GM12878 (cell line): Measurements from ENCODE around the gene LSM3. TPM values are rescaled to one million over a fixed set of nuclear protein-coding genes. Genes with fewer than 3 reads are reported as not detected.

Experiments used
- ATAC-seq: fragments of 200-7000 bp; cut with Tn5 transposase; 3 replicates; pipeline ENCODE4 v1.9.1; 2020; ENCODE audit warnings: mild to moderate bottlenecking, moderate library complexity
- BruUV-seq: library from RNA; stranded (reverse); fragments of 400-500 nt; replicated peaks from 2 replicates; lab custom pipeline; 2021; lab: Mats Ljungman, UMichigan
- CTCF ChIA-PET: fragments of 300-600 bp; sonication (Branson Sonifier 250); formaldehyde crosslinking; extraction: SDS; loops from one replicate; lab custom pipeline; 2021; ENCODE audit warnings: inconsistent platforms; lab: Yijun Ruan, JAX
- POLR2A ChIA-PET: fragments of 350-600 bp; formaldehyde crosslinking; extraction: SDS; loops from one replicate; lab custom pipeline; 2021; ENCODE audit warnings: inconsistent platforms; lab: Charles Lee
- RAD21 ChIA-PET: fragments of 300-600 bp; sonication (Branson Sonifier 250); formaldehyde crosslinking; loops from one replicate; lab custom pipeline; 2023; ENCODE audit warnings: antibody characterized with exemption; ENCODE audit not compliant: unreplicated experiment; lab: Charles Lee
- SMC1A ChIA-PET: fragments of 300-600 bp; sonication (Branson Sonifier 250); formaldehyde crosslinking; loops from one replicate; lab custom pipeline; 2023; ENCODE audit not compliant: unreplicated experiment, uncharacterized antibody; lab: Charles Lee
- DNase-seq: peaks from one replicate; pipeline ENCODE4 v3.0.0-alpha.2; 2011; ENCODE audit warnings: low read depth, low spot score
- FAIRE-seq: peaks from 3 replicates; lab custom pipeline; 2011; peaks lifted over from hg19 to GRCh38; lab: Jason Lieb, UNC
- H2AFZ ChIP-seq: 2 replicates; pipeline ENCODE4 v1.6.0; 2011; ENCODE audit warnings: low read depth, low read length, control low read depth; ENCODE audit not compliant: control insufficient read depth
- H3K27ac ChIP-seq: 2 replicates; pipeline ENCODE4 v1.5.1; 2011; ENCODE audit warnings: control low read depth; ENCODE audit not compliant: control insufficient read depth, insufficient read depth
- H3K27me3 ChIP-seq, 2 experiments: replicated peaks in 1 of 2; 2 replicates each; pipeline versions ENCODE4 v1.6.0 to v1.6.1; 2011; ENCODE audit warnings: low read length in 1 of 2; ENCODE audit not compliant: control insufficient read depth in 2 of 2, insufficient read depth in 2 of 2
- H3K36me3 ChIP-seq, 2 experiments: 2 replicates each; pipeline ENCODE4 v1.5.1; 2011; ENCODE audit warnings: low read length in 1 of 2; ENCODE audit not compliant: control insufficient read depth in 2 of 2, insufficient read depth in 2 of 2
- H3K4me1 ChIP-seq: 2 replicates; pipeline ENCODE4 v1.6.1; 2011; ENCODE audit warnings: mild to moderate bottlenecking, low read length, moderate library complexity, mixed read lengths; ENCODE audit not compliant: control insufficient read depth, insufficient read depth
- H3K4me2 ChIP-seq: 2 replicates; pipeline ENCODE4 v1.6.0; 2011; ENCODE audit warnings: control low read depth; ENCODE audit not compliant: control insufficient read depth, insufficient read depth
- H3K4me3 ChIP-seq: fragments of 200-600 bp; sonication (generic); 2 replicates; pipeline ENCODE4 v1.5.1; 2016
- H3K79me2 ChIP-seq: 2 replicates; pipeline ENCODE4 v1.6.0; 2011; ENCODE audit warnings: low read length; ENCODE audit not compliant: control insufficient read depth, insufficient read depth
- H3K9ac ChIP-seq: 2 replicates; pipeline ENCODE4 v1.8.0; 2011; ENCODE audit warnings: low read length, control low read depth, mixed read lengths; ENCODE audit not compliant: control insufficient read depth, insufficient read depth
- H3K9me3 ChIP-seq: replicated peaks from 3 replicates; pipeline ENCODE4 v1.5.1; 2011; ENCODE audit warnings: mild to moderate bottlenecking, low read length; ENCODE audit not compliant: control insufficient read depth, insufficient read depth
- H4K20me1 ChIP-seq: 2 replicates; pipeline ENCODE4 v1.6.0; 2011; ENCODE audit not compliant: control insufficient read depth, insufficient read depth
- CBFB ChIP-seq: IDR thresholded peaks from 2 replicates; pipeline ENCODE4 v1.6.1; 2016; ENCODE audit warnings: antibody characterized with exemption, low read depth
- CHD1 ChIP-seq: IDR thresholded peaks from 2 replicates; pipeline ENCODE4 v1.6.1; 2012; ENCODE audit warnings: low read depth, low read length, improper control_type of control experiment
- CUX1 ChIP-seq: IDR thresholded peaks from 2 replicates; pipeline ENCODE4 v1.6.1; 2012; ENCODE audit warnings: improper control_type of control experiment, low read depth, low read length; ENCODE audit not compliant: insufficient replicate concordance
- E4F1 ChIP-seq: fragments of 450-650 bp; IDR thresholded peaks from 2 replicates; pipeline ENCODE4 v1.6.1; 2018; ENCODE audit warnings: borderline replicate concordance, mild to moderate bottlenecking; ENCODE audit not compliant: partially characterized antibody
- EED ChIP-seq: sonication (generic); IDR thresholded peaks from 2 replicates; pipeline ENCODE4 v1.6.1; 2016; ENCODE audit warnings: antibody characterized with exemption, low read depth
- GATAD2B ChIP-seq: fragments of 450-650 bp; conservative IDR thresholded peaks from 2 replicates; pipeline ENCODE4 v1.6.1; 2017; ENCODE audit warnings: low read depth, mild to moderate bottlenecking, moderate library complexity
- HSF1 ChIP-seq: fragments of 150-350 bp; IDR thresholded peaks from 2 replicates; pipeline ENCODE4 v1.6.1; 2014; ENCODE audit warnings: mild to moderate bottlenecking, low read depth, low read length
- KLF5 ChIP-seq: fragments of 450-650 bp; IDR thresholded peaks from 2 replicates; pipeline ENCODE4 v1.6.1; 2014; ENCODE audit warnings: mild to moderate bottlenecking; ENCODE audit not compliant: partially characterized antibody
- NFYA ChIP-seq: IDR thresholded peaks from 2 replicates; pipeline ENCODE4 v1.6.1; 2011; ENCODE audit warnings: low read depth, mild to moderate bottlenecking, low read length, improper control_type of control experiment, borderline replicate concordance
- PAX8 ChIP-seq: fragments of 450-650 bp; IDR thresholded peaks from 2 replicates; pipeline ENCODE4 v1.6.1; 2017; ENCODE audit warnings: mild to moderate bottlenecking, moderate library complexity
- POLR2AphosphoS2 ChIP-seq: IDR thresholded peaks from 2 replicates; pipeline ENCODE4 v1.6.1; 2011; ENCODE audit warnings: low read depth, mild to moderate bottlenecking, low read length, improper control_type of control experiment, moderate library complexity
- SIN3A ChIP-seq: IDR thresholded peaks from 2 replicates; pipeline ENCODE4 v1.6.1; 2012; ENCODE audit warnings: low read depth, low read length, improper control_type of control experiment
- TCF3 ChIP-seq: IDR thresholded peaks from 2 replicates; pipeline ENCODE4 v1.6.1; 2012; ENCODE audit warnings: low read depth, mild to moderate bottlenecking, low read length, borderline replicate concordance; ENCODE audit not compliant: insufficient read depth
- USF2 ChIP-seq: IDR thresholded peaks from 2 replicates; pipeline ENCODE4 v1.6.1; 2011; ENCODE audit warnings: low read depth, low read length, improper control_type of control experiment, borderline replicate concordance
- ZNF274 ChIP-seq: IDR thresholded peaks from one replicate; pipeline ENCODE4 v1.8.0; 2011; ENCODE audit not compliant: insufficient read length, insufficient read depth
- WGBS: methylation state at CpG from one replicate; pipeline ENCODE4 v1.1.6; 2016; ENCODE audit warnings: low lambda C conversion rate; ENCODE audit not compliant: insufficient replicate concordance, insufficient coverage; ENCODE audit errors: missing lambda C conversion rate; 5-methylcytosine and 5-hydroxymethylcytosine counted together
- in situ Hi-C: fragments of 300-500 bp; cut with MboI; formaldehyde crosslinking; loops from 9 replicates; pipeline ENCODE4 v1.14.3; 2018; ENCODE audit warnings: mixed read lengths
- intact Hi-C: fragments of 100-400 bp; cut with micrococcal nuclease; formaldehyde crosslinking; loops from one replicate; pipeline ENCODE4 v1.14.2; 2022; ENCODE audit not compliant: unreplicated experiment
- polyA plus RNA-seq, 11 experiments: library from polyadenylated mRNA; depleted of rRNA in 4 of 11; unstranded in 6 of 11; stranded (reverse) in 5 of 11; fragments of >200 nt; fragmentation: Nextera tagmentation in 4 of 11; fragmentation: Illumina TruSeq in 1 of 11; extraction: Ambion mirVana in 4 of 11; extraction: Trizol in 1 of 11; gene quantifications; 1 replicate in 1 of 11; 2 replicates in 10 of 11; pipeline versions ENCODE4 v1.2.1 to v1.2.3, GENCODE V29; 2011 to 2016; ENCODE audit warnings: inconsistent platforms in 2 of 11, missing spikeins in 2 of 11, low read depth in 1 of 11
- total RNA-seq, 4 experiments: library from RNA; depleted of rRNA in 3 of 4; stranded (reverse); fragments of >200 nt in 3 of 4; fragmentation: Illumina TruSeq in 1 of 4; extraction: Trizol in 1 of 4; gene quantifications; 2 replicates each; pipeline versions ENCODE4 v1.2.1 to v1.2.3, GENCODE V29; 2013 to 2021

The LSM3 gene
- total and polyA plus RNA-seq, 10 of the 15 experiments (the other 5 are each of a cell fraction or from before 2014, with no cell fraction given) = 15.5 to 111 (median 29.1) TPM

- no peak overlapping the region for H3K4me3 ChIP-seq
- H3K27ac ChIP-seq = no peak overlapping the region
- ChIA-PET POLR2A (interaction anchor here (0.5 kb wide), 1 partner anchor 374 kb away, joined by 5 read pairs; no protein-coding TSS in a partner anchor), CTCF (interaction anchor here (1.0 kb wide), 1 partner anchor 22 kb away, joined by 5 read pairs; no protein-coding TSS in a partner anchor), SMC1A (interaction anchor here (1.2 kb wide), 1 partner anchor 26 kb away, joined by 3 read pairs; the partner anchor contains the start of genes LSM3 and XPC), RAD21 (no interaction called here)
- no peaks in the 10 kb centered on the region for H4K20me1 ChIP-seq
- 96% methylated on average over 4 of the region's 4 CpGs for WGBS
- no peak for ATAC-seq
- no peak overlapping the region for H2AFZ ChIP-seq
- no peaks in the 10 kb centered on the region for H3K4me1 ChIP-seq
- intact Hi-C loops = no loop called here
- no peaks in the 10 kb centered on the region for H3K9me3 ChIP-seq
- in situ Hi-C loops = no loop called here
- no TSS peak for BruUV-seq
- H3K79me2 ChIP-seq = no peaks in the 10 kb centered on the region
- no peak for FAIRE-seq
- H3K27me3 ChIP-seq = no peaks in the 10 kb centered on the region
- no peak overlapping the region for H3K9ac ChIP-seq
- H3K36me3 ChIP-seq = peaks cover 9 to 32% of the 10 kb centered on the region in 2 experiments
- H3K4me2 ChIP-seq = no peak overlapping the region
- DNase-seq = no peak
- TF ChIP-seq CBFB (no peak), SIN3A (no peak), NFYA (no peak), POLR2AphosphoS2 (no peak), PAX8 (no peak), KLF5 (no peak), HSF1 (no peak), CHD1 (no peak), ZNF274 (no peak), GATAD2B (no peak), USF2 (no peak), E4F1 (no peak), CUX1 (no peak), EED (no peak), TCF3 (no peak)
Measured at GRCh38 chr3:14152963-14153355, 25.7 kb upstream of the LSM3 start.
